ENCODE data around the gene ASCL3.
"Not testable (repeated sequence)": the region's sequence is repeated elsewhere in the genome, so short reads cannot be mapped to it uniquely, and the experiment has no call there.

ASCL3 gene

DNA sequence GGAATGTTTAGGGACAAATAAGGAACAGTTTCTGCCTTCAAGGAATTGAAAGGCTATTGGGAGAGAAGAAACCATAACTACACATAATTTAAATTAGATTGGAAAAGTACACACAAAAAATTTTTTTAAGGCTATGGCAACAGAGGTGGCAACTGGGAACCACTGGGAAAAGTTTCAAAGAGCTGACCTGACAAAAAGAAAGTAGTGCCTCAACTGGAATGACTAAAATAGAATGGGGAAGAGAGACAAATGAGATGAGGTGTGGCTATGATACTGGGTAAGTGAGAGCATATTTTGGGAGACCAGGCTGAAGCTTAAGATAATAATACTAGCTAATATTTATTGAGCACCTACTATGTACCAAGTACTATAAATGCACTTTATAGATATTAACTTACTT, 34.7 kb downstream of the ASCL3 start:
- no peak for DNase-seq

- DNase-seq, result no peak
Measured at GRCh38 chr11:8907116-8907515, 35.7 kb downstream of the ASCL3 start.

- no peak for DNase-seq
Measured at GRCh38 chr11:8905528-8906165, 37.2 kb downstream of the ASCL3 start.

DNA sequence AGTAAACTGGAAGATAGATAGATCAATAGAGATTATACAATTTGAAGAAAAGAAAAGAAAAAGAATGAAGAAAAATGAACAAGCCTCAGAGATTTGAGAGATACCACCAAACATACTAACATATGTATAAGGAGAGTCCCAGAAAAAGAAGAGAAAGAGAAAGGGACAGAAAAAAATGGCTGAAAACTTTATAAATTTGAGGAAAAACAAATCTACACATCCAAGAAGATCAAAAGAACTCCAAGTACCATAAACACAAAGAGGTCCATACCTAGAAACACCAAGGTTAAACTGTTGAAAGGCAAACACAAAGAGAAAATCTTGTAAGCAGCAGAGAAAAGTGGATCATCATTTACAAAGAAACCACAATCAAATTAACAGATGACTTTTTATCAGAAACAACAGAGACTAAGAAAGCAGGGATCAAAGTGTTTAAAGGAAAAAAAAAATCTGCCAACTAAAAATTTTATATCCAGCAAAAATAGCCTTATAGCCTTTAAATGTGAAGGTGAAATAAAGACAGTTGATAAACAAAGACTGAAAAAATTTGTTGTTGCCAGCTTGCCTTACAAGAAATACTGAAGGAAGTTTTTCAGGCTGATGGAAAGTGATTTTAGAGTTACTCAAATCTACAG, 43.6 kb downstream of the ASCL3 start:
- no peak for DNase-seq

DNA sequence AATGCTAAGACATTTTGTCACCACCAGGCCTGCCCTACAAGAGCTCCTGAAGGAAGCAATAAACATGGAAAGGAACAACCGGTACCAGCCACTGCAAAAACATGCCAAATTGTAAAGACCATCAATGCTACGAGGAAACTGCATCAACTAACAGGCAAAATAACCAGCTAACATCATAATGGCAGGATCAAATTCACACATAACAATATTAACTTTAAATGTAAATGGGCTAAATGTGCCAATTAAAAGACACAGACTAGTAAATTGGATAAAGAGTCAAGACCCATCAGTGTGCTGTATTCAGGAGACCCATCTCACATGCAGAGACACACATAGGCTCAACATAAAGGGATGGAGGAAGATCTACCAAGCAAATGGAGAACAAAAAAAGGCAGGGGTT, 51.6 kb downstream of the ASCL3 start:
- DNase-seq, result not testable (repeated sequence)
